ENCODE measurements around the gene ZNF383. TPM values are rescaled to one million over a fixed set of nuclear protein-coding genes. Genes with fewer than 3 reads are reported as not detected.
"Not testable (repeated sequence)": the region's sequence is repeated elsewhere in the genome, so short reads cannot be mapped to it uniquely, and the experiment has no call there.

Gene ZNF383
- 10 to 100 TPM; 18.3 to 20.9 TPM for total RNA-seq

DNA sequence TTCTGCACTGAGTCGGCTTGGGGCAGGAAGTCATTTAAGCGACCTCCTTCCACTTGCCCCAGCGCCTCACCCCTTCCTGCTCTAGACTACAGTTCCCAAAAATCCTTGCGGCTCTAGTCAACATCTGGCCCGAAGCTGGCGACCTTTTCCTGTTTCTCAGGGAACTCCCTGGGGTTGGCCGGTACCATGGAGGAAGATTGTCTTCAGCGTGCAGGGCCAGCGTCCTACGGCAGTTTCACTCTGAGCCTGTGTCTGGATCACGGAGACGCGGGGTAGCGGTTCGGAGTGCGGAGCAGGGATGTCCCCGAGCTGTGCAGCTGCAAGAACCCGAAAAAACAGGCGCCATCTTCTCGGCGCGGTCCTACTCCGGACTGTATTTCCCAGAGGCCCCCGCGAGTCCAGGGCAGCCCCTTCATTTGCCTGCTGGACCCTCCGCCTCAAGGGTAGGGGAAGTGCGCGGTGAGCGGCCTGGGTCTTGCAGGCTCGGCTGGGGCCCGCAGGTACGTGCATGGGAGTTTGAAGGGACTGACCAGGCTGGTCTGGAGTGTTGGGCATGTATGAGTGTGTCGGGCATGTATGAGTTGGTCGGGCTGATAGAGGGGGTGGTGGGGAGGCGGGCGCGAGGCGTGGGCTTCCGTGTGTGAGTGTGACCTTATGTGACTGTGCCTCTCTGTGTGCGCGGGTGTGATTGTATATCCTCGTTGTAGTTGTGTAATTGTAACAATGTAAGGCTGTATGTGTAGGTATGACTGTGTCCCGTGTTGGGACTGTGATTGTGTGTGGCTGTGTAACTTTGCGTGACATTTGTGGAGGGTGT lies at the start of gene ZNF383:
TSS of gene ZNF383 (plus strand) at position 440 of the 817 bp plus-strand sequence. CDS start 12,240 bp downstream, outside the sequence.
- peak within 1 kb of the TSS; percentile 98 for H3K27ac Mint-ChIP-seq
- no peaks in the 10 kb centered on the region for H3K27me3 Mint-ChIP-seq
- peaks cover 19% of the 10 kb centered on the region for H3K9me3 Mint-ChIP-seq
- POLR2A ChIA-PET, result interaction anchor here (0.8 to 2.0 kb wide), 14 partner anchors 10 to 690 kb away, joined by 3 to 13 read pairs (median 5); partner anchors contain the start of genes ZNF260, ZNF345, ZNF420 and ZNF527
- DNase-seq (peak; percentile 86), ATAC-seq (ENCODE audit: low read depth) (peak; percentile 91)
- peaks cover 45% of the 10 kb centered on the region for H3K36me3 Mint-ChIP-seq
- H3K4me3 Mint-ChIP-seq, result peak within 1 kb of the TSS; percentile 98
- peaks cover 20% of the 10 kb centered on the region for H3K4me1 Mint-ChIP-seq

DNA sequence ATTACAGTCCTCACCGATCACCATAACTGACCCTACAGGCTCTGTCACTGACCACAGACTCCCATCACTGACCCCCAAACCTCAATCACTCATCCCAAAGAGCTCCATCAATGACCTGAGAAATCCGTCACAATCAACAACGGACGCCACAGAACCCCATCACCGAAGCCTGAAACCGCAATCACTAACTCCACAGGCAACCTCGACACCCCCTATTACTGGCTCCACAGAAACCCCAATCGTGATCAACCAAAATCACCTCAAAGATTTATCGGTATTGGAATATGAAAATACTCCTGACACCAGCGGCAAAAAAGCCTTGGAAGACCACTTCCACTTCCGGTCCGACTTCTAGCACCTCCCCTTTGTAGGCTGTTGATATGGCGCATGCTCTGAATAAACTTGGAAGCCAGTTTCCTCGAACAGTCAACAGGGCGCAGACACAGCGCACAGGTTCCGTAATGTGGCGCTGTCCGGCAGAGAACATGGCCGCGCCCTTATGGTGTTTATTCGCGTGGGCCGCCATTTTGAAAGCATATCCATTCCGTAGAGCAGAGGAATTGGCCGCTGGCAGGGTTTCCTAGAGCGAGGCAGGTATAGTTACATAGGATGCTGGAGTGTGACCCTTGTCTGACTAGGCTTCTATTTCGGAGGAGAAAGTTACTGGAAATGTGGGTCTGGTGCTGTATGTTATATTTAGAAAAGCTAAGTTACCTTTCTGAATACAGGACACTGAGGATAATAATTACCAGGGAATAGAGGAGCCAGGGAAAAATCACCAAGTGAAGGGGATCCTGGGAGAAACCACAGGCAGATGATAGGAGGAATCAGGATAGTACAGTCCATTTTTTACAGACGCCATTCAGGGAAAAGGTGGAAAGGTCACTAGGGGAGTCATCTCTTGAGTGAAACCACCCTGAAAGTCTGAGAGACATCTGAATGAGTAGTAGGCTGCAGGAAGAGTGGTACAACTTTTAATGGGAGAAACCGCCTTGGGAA lies 45.3 kb upstream of the ZNF383 start, which contains the start of gene ZNF585A:
TSS of gene ZNF585A (minus strand) at position 328 of the 999 bp plus-strand sequence. CDS start 2,785 bp downstream, outside the sequence.
- peak; percentile 100 for ATAC-seq (ENCODE audit: low read depth)
- peak; percentile 79 for DNase-seq
- peaks cover 16% of the 10 kb centered on the region for H3K9me3 Mint-ChIP-seq
- peaks cover 29% of the 10 kb centered on the region for H3K36me3 Mint-ChIP-seq
- H3K27ac Mint-ChIP-seq, result no peak within 1 kb of the TSS
- POLR2A ChIA-PET, result interaction anchor here (0.6 to 2.1 kb wide), 3 partner anchors 45 to 485 kb away, joined by 4 to 7 read pairs (median 5); partner anchors contain the start of genes ZNF383 and ZNF420
- no peaks in the 10 kb centered on the region for H3K4me1 Mint-ChIP-seq
- no peak within 1 kb of the TSS for H3K4me3 Mint-ChIP-seq
- no peaks in the 10 kb centered on the region for H3K27me3 Mint-ChIP-seq

GRCh38 chr19:37186071-37186470 lies 31.9 kb upstream of the ZNF383 start:
- not testable (repeated sequence) for H3K27ac Mint-ChIP-seq
- peaks cover 46% of the 10 kb centered on the region for H3K9me3 Mint-ChIP-seq

DNA sequence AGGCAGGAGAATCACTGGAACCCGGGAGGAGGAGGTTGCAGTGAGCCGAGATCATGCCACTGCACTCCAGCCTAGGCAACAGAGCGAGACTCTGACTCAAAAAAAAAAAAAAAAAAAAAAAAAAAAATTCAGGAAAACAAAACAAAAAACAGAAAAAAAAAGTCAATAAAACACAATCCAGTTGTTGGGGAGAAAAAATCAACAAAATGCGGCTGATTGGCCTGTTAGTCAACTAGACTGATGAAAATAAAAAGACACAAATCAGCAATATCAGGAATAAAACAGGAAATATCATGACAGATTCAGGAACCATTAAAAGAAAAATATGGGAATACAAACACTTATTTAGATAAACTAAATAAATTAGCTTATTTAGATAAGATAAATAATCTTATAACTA lies 22.8 kb upstream of the ZNF383 start:
- H3K4me3 Mint-ChIP-seq; DNase-seq; H3K4me1 Mint-ChIP-seq; POLR2A ChIA-PET; H3K27ac Mint-ChIP-seq; H3K27me3 Mint-ChIP-seq; ATAC-seq (ENCODE audit: low read depth): not testable (repeated sequence)
- H3K36me3 Mint-ChIP-seq, result peaks cover 66% of the 10 kb centered on the region
- peaks cover 31% of the 10 kb centered on the region for H3K9me3 Mint-ChIP-seq

More at GRCh38 chr19:37186071-37186470, 31.9 kb upstream of the ZNF383 start:
- ATAC-seq (ENCODE audit: low read depth); POLR2A ChIA-PET; H3K4me1 Mint-ChIP-seq; DNase-seq; H3K4me3 Mint-ChIP-seq; H3K27me3 Mint-ChIP-seq: not testable (repeated sequence)
- peaks cover 68% of the 10 kb centered on the region for H3K36me3 Mint-ChIP-seq

DNA sequence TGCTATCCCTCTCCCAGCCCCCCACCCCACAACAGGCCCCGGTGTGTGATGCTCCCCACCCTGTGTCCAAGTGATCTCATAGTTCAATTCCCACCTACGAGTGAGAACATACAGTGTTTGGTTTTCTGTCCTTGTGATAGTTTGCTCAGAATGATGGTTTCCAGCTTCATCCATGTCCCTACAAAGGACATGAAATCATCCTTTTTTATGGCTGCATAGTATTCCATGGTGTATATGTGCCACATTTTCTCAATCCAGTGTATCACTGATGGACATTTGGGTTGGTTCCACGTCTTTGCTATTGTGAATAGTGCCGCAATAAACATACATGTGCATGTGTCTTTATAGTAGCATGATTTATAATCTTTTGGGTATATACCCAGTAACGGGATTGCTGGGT lies 20.9 kb upstream of the ZNF383 start:
- Mint-ChIP-seq H3K36me3 (peaks cover 65% of the 10 kb centered on the region), H3K9me3 (peaks cover 26% of the 10 kb centered on the region)
- H3K27me3 Mint-ChIP-seq, result not testable (repeated sequence)

DNA sequence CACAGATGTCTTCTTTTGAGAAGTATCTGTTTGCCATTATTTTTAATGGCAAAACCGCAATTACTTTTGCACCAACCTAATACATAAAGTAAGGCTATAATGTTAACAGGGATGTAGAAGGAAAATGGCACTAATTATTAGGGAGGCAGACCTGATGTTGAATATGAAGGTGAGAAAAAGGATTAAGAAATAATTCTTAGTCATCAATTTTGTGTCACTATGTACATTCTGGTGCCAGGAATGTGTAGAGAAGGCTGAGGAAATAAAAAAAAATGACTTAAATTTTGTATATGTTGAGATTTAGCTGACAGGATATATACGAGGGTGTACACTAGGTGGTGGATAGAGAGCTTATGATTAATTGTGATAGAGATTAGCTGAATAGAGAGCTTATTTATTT lies 20.2 kb upstream of the ZNF383 start:
- POLR2A ChIA-PET, result no interaction called here
- H3K9me3 Mint-ChIP-seq, result peaks cover 27% of the 10 kb centered on the region
- DNase-seq, result no peak

More for the DNA sequence above, 20.9 kb upstream of the ZNF383 start:
- H3K4me3 Mint-ChIP-seq; DNase-seq; ATAC-seq (ENCODE audit: low read depth); POLR2A ChIA-PET; H3K27ac Mint-ChIP-seq; H3K4me1 Mint-ChIP-seq: not testable (repeated sequence)

DNA sequence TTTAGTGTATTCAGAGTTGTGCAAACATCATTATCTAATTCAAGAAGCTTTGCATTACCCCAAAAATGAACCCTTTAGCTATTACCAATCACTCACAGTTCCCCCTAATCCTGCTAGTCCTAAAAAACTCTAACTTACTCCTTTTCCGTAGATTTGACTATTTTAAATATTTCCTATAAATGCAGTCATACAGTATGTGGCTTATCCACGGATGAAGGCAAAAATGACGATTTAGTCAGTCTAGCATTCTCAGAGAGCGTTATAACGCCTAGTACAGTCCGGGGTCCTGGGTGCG lies 587 bp upstream of the ZNF383 start:
- DNase-seq, result no peak
- peak; percentile 2 for ATAC-seq (ENCODE audit: low read depth)
- peak overlapping the region; percentile 98 for H3K27ac Mint-ChIP-seq
- peaks cover 20% of the 10 kb centered on the region for H3K9me3 Mint-ChIP-seq
- H3K4me3 Mint-ChIP-seq, result peak overlapping the region; percentile 98
- peaks cover 20% of the 10 kb centered on the region for H3K4me1 Mint-ChIP-seq
- H3K27me3 Mint-ChIP-seq, result no peaks in the 10 kb centered on the region
- H3K36me3 Mint-ChIP-seq, result peaks cover 39% of the 10 kb centered on the region
- POLR2A ChIA-PET, result interaction anchor here (0.5 to 2.0 kb wide), 15 partner anchors 9 to 1169 kb away, joined by 3 to 13 read pairs (median 5); partner anchors contain the start of genes ZNF260, ZNF345, ZNF420 and ZNF527

More for the DNA sequence above, 20.2 kb upstream of the ZNF383 start:
- H3K4me1 Mint-ChIP-seq, result no peaks in the 10 kb centered on the region
- peaks cover 69% of the 10 kb centered on the region for H3K36me3 Mint-ChIP-seq
- ATAC-seq (ENCODE audit: low read depth), result no peak
- H3K27me3 Mint-ChIP-seq, result no peaks in the 10 kb centered on the region
- H3K4me3 Mint-ChIP-seq, result no peak overlapping the region
- H3K27ac Mint-ChIP-seq, result no peak overlapping the region

DNA sequence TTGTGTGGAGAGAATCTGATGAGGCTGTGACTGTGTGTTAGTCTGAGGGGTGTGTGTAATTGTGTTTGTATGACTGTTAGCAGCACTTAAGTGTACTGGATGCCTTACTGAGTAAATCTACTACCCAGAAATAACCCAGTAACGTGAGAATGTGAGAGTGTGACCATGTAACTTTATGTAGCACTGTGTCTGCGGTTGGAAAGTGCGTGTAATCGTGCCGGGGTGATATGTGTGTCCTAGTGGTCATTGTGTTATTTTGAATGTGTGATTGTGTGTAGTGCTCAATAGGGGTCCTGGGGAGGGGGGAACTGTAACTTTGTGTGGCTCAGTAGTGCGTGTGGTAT lies 550 bp downstream of the ZNF383 start:
- H3K36me3 Mint-ChIP-seq, result peaks cover 48% of the 10 kb centered on the region
- peak overlapping the region; percentile 98 for H3K4me3 Mint-ChIP-seq
- DNase-seq, result no peak
- H3K27me3 Mint-ChIP-seq, result no peaks in the 10 kb centered on the region
- peaks cover 22% of the 10 kb centered on the region for H3K9me3 Mint-ChIP-seq
- POLR2A ChIA-PET, result no interaction called here
- no peak for ATAC-seq (ENCODE audit: low read depth)
- peaks cover 20% of the 10 kb centered on the region for H3K4me1 Mint-ChIP-seq
- H3K27ac Mint-ChIP-seq, result peak overlapping the region; percentile 98

DNA sequence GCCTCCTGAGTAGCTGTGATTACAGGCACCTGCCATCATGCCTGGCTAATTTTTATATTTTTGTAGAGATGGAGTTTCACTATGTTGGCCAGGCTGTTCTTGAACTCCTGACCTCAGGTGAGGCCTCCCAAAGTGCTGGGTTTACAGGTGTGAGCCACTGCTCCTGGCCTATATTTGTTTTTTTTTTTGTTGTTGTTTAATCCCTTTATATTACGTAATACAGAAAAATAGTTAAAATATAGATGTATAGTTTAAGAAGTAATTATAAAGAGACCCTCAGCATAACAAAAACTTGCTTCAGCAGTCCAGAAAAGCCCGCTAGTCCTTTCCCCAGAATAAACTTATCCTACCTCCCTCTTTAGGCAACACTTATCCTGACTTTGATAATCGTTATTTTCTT lies 2.4 kb downstream of the ZNF383 start:
- DNase-seq, result no peak
- POLR2A ChIA-PET, result interaction anchor here (0.6 kb wide), 2 partner anchors 437 to 845 kb away, joined by 3 to 4 read pairs; no protein-coding TSS in a partner anchor
- no peaks in the 10 kb centered on the region for H3K27me3 Mint-ChIP-seq
- H3K27ac Mint-ChIP-seq, result no peak overlapping the region
- H3K4me1 Mint-ChIP-seq, result peaks cover 20% of the 10 kb centered on the region
- no peak overlapping the region for H3K4me3 Mint-ChIP-seq
- no peak for ATAC-seq (ENCODE audit: low read depth)
- H3K9me3 Mint-ChIP-seq, result peaks cover 19% of the 10 kb centered on the region
- peaks cover 58% of the 10 kb centered on the region for H3K36me3 Mint-ChIP-seq

- Mint-ChIP-seq H3K9me3 (peaks cover 19% of the 10 kb centered on the region), H3K36me3 (peaks cover 65% of the 10 kb centered on the region), H3K4me1 (peaks cover 18% of the 10 kb centered on the region), H3K27me3 (no peaks in the 10 kb centered on the region), H3K4me3 (no peak overlapping the region), H3K27ac (no peak overlapping the region)
- DNase-seq, result no peak
- ATAC-seq (ENCODE audit: low read depth), result no peak
- POLR2A ChIA-PET, result interaction anchor here (0.6 kb wide), 1 partner anchor 437 kb away, joined by 3 read pairs; no protein-coding TSS in a partner anchor
These were observed 3.1 kb downstream of the ZNF383 start for GRCh38 chr19:37221136-37221535.

DNA sequence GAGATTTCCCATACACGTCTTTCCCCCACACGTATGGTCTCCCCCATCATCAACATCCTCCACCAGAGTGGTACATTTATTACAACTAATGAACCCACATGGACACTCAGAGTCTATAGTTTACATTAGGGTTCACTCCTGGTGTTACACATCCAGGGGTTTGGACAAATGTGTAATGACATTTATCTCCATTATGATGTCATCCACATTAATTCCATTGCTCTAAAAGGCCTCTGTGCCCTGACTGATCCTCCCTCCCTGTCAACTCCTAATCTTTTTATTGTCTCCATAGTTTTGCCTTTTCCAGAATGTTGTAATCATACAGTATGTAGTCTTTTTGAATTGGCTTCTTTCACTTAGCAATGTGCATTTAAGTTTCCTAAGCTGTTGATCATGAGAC lies 8.2 kb downstream of the ZNF383 start:
- Mint-ChIP-seq H3K27me3 (no peaks in the 10 kb centered on the region), H3K4me3 (no peak overlapping the region), H3K4me1 (peaks cover 2% of the 10 kb centered on the region), H3K9me3 (peaks cover 33% of the 10 kb centered on the region), H3K36me3 (peaks cover 69% of the 10 kb centered on the region), H3K27ac (no peak overlapping the region)
- POLR2A ChIA-PET, result interaction anchor here (0.7 kb wide), 1 partner anchor 177 kb away, joined by 4 read pairs; no protein-coding TSS in a partner anchor
- DNase-seq (no peak), ATAC-seq (ENCODE audit: low read depth) (no peak)

DNA sequence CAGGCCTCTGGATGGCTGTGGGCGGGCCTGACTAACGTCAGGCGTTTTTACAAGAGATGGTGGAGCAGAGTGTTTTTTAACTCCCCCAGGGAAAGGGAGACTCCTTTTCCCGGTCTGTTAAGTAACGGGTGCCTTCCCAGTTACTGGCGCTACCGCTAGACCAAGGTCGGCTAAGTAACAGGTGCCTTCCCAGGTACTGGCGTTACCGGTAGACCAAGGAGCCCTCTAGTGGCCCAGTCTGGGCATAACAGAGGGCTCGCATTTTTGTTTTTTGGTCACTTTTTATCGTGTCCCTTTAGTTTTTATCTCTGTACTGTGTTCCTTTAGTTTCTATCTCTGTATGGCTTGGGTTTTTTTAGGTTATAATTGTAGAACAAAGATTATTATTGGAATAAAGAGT lies 10.0 kb downstream of the ZNF383 start:
- peaks cover 2% of the 10 kb centered on the region for H3K4me1 Mint-ChIP-seq
- ATAC-seq (ENCODE audit: low read depth), result no peak
- POLR2A ChIA-PET, result no interaction called here
- H3K4me3 Mint-ChIP-seq, result no peak overlapping the region
- no peaks in the 10 kb centered on the region for H3K27me3 Mint-ChIP-seq
- H3K9me3 Mint-ChIP-seq, result peaks cover 31% of the 10 kb centered on the region
- peaks cover 68% of the 10 kb centered on the region for H3K36me3 Mint-ChIP-seq
- no peak overlapping the region for H3K27ac Mint-ChIP-seq
- DNase-seq, result no peak

DNA sequence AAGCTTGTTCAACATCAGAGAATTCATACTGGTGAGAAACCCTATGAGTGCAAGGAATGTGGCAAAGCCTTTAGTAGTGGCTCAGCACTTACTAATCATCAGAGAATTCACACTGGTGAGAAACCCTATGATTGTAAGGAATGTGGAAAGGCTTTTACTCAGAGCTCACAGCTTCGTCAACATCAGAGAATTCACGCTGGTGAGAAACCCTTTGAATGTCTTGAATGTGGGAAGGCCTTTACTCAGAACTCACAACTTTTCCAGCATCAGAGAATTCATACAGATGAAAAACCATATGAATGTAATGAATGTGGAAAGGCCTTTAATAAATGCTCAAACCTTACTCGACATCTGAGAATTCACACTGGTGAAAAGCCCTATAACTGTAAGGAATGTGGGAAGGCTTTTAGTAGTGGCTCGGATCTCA lies 25.2 kb downstream of the ZNF383 start:
- H3K36me3 Mint-ChIP-seq, result peaks cover 69% of the 10 kb centered on the region
- H3K9me3 Mint-ChIP-seq, result peaks cover 36% of the 10 kb centered on the region
- DNase-seq (no peak), ATAC-seq (ENCODE audit: low read depth) (no peak)
- no peaks in the 10 kb centered on the region for H3K27me3 Mint-ChIP-seq
- H3K4me3 Mint-ChIP-seq, result no peak overlapping the region
- no peaks in the 10 kb centered on the region for H3K4me1 Mint-ChIP-seq
- POLR2A ChIA-PET, result no interaction called here
- no peak overlapping the region for H3K27ac Mint-ChIP-seq
